WTC11 (cell line): ENCODE results near the gene LHFPL4. TPM values are rescaled to one million over a fixed set of nuclear protein-coding genes. Genes with fewer than 3 reads are reported as not detected.

Source experiments
- CBFB ChIP-seq: sonication (generic); formaldehyde crosslinking; IDR thresholded peaks from 2 replicates; pipeline ENCODE4 v1.8.1; 2022; ENCODE audit warnings: mild to moderate bottlenecking, low read depth, missing genetic modification reagents
- EMX1 ChIP-seq: fragments of 250-450 bp; sonication (Bioruptor Pico); IDR thresholded peaks from 2 replicates; pipeline ENCODE4 v1.8.0; 2021; ENCODE audit warnings: mild to moderate bottlenecking
- ETV6 ChIP-seq: sonication (generic); formaldehyde crosslinking; IDR thresholded peaks from 2 replicates; pipeline ENCODE4 v1.8.1; 2022; ENCODE audit warnings: mild to moderate bottlenecking, missing genetic modification reagents
- FOXK1 ChIP-seq: sonication (generic); formaldehyde crosslinking; IDR thresholded peaks from 2 replicates; pipeline ENCODE4 v1.8.0; 2022; ENCODE audit warnings: mild to moderate bottlenecking, moderate library complexity, missing genetic modification reagents
- FOXP1 ChIP-seq: sonication (generic); formaldehyde crosslinking; IDR thresholded peaks from 2 replicates; pipeline ENCODE4 v1.8.0; 2022; ENCODE audit warnings: missing genetic modification reagents, mild to moderate bottlenecking, moderate library complexity, borderline replicate concordance
- GRHL2 ChIP-seq: fragments of 250-450 bp; sonication (Bioruptor Pico); IDR thresholded peaks from 2 replicates; pipeline ENCODE4 v1.8.0; 2022; ENCODE audit warnings: mild to moderate bottlenecking, moderate library complexity; ENCODE audit not compliant: insufficient replicate concordance, severe bottlenecking
- KAT7 ChIP-seq: sonication (generic); formaldehyde crosslinking; IDR thresholded peaks from 2 replicates; pipeline ENCODE4 v1.8.1; 2023; ENCODE audit warnings: missing genetic modification reagents, mild to moderate bottlenecking, borderline replicate concordance
- NR1H2 ChIP-seq: sonication (generic); formaldehyde crosslinking; IDR thresholded peaks from 2 replicates; pipeline ENCODE4 v1.9.0; 2021; ENCODE audit warnings: mild to moderate bottlenecking, moderate library complexity, missing genetic modification reagents
- SMAD3 ChIP-seq: sonication (generic); formaldehyde crosslinking; IDR thresholded peaks from 2 replicates; pipeline ENCODE4 v1.8.0; 2022; ENCODE audit warnings: missing genetic modification reagents, mild to moderate bottlenecking, borderline replicate concordance
- TCF7 ChIP-seq: sonication (generic); formaldehyde crosslinking; IDR thresholded peaks from 2 replicates; pipeline ENCODE4 v1.8.0; 2022; ENCODE audit warnings: mild to moderate bottlenecking, low read depth, missing genetic modification reagents, moderate library complexity
- TEAD4 ChIP-seq: sonication (generic); formaldehyde crosslinking; IDR thresholded peaks from 2 replicates; pipeline ENCODE4 v1.8.0; 2022; ENCODE audit warnings: mild to moderate bottlenecking, missing genetic modification reagents
- ZNF121 ChIP-seq: sonication (generic); formaldehyde crosslinking; IDR thresholded peaks from 2 replicates; pipeline ENCODE4 v1.8.0; 2023; ENCODE audit warnings: missing genetic modification reagents
- ZNF138 ChIP-seq: sonication (generic); formaldehyde crosslinking; conservative IDR thresholded peaks from 2 replicates; pipeline ENCODE4 v1.8.1; 2022; ENCODE audit warnings: mild to moderate bottlenecking, moderate library complexity, missing genetic modification reagents
- ZNF396 ChIP-seq: fragments of 250-450 bp; sonication (Bioruptor Pico); IDR thresholded peaks from 2 replicates; pipeline ENCODE4 v1.8.0; 2021; ENCODE audit warnings: mild to moderate bottlenecking, moderate library complexity, borderline replicate concordance
- total RNA-seq: library from RNA; stranded (reverse); gene quantifications from 3 replicates; pipeline ENCODE4 v1.2.3, GENCODE V29; 2021
- TF ChIP-seq, protein P1 (sequence below): sonication (generic); formaldehyde crosslinking; conservative IDR thresholded peaks from 2 replicates; pipeline ENCODE4 v1.8.1; 2022; ENCODE audit warnings: mild to moderate bottlenecking, missing genetic modification reagents
- TF ChIP-seq, protein P2 (sequence below): sonication (generic); formaldehyde crosslinking; IDR thresholded peaks from 2 replicates; pipeline ENCODE4 v1.8.1; 2022; ENCODE audit warnings: mild to moderate bottlenecking, moderate library complexity, missing genetic modification reagents
- TF ChIP-seq, protein P3 (sequence below): sonication (generic); formaldehyde crosslinking; IDR thresholded peaks from 2 replicates; pipeline ENCODE4 v1.8.1; 2023; ENCODE audit warnings: mild to moderate bottlenecking, missing genetic modification reagents
- TF ChIP-seq, protein P4 (sequence below): sonication (generic); formaldehyde crosslinking; IDR thresholded peaks from 2 replicates; pipeline ENCODE4 v1.8.0; 2023; ENCODE audit warnings: mild to moderate bottlenecking, missing genetic modification reagents
- TF ChIP-seq, protein P5 (sequence below): sonication (generic); formaldehyde crosslinking; IDR thresholded peaks from 2 replicates; pipeline ENCODE4 v1.8.0; 2022; ENCODE audit warnings: mild to moderate bottlenecking, missing genetic modification reagents
- TF ChIP-seq, protein P6 (sequence below): sonication (generic); formaldehyde crosslinking; IDR thresholded peaks from 2 replicates; pipeline ENCODE4 v1.8.0; 2022; ENCODE audit warnings: mild to moderate bottlenecking, missing genetic modification reagents
- TF ChIP-seq, protein P7 (sequence below): sonication (generic); formaldehyde crosslinking; IDR thresholded peaks from 2 replicates; pipeline ENCODE4 v1.8.1; 2022; ENCODE audit warnings: mild to moderate bottlenecking, missing genetic modification reagents, moderate library complexity, borderline replicate concordance
- TF ChIP-seq, protein P8 (sequence below): sonication (generic); formaldehyde crosslinking; IDR thresholded peaks from 2 replicates; pipeline ENCODE4 v1.8.1; 2023; ENCODE audit warnings: mild to moderate bottlenecking, missing genetic modification reagents, borderline replicate concordance
- TF ChIP-seq, protein P9 (sequence below): sonication (generic); formaldehyde crosslinking; IDR thresholded peaks from 2 replicates; pipeline ENCODE4 v1.8.1; 2022; ENCODE audit warnings: low read depth, mild to moderate bottlenecking, moderate library complexity, missing genetic modification reagents, borderline replicate concordance

The LHFPL4 gene
- total RNA-seq, 1 experiment from 2014 or later = 24.4 TPM

DNA sequence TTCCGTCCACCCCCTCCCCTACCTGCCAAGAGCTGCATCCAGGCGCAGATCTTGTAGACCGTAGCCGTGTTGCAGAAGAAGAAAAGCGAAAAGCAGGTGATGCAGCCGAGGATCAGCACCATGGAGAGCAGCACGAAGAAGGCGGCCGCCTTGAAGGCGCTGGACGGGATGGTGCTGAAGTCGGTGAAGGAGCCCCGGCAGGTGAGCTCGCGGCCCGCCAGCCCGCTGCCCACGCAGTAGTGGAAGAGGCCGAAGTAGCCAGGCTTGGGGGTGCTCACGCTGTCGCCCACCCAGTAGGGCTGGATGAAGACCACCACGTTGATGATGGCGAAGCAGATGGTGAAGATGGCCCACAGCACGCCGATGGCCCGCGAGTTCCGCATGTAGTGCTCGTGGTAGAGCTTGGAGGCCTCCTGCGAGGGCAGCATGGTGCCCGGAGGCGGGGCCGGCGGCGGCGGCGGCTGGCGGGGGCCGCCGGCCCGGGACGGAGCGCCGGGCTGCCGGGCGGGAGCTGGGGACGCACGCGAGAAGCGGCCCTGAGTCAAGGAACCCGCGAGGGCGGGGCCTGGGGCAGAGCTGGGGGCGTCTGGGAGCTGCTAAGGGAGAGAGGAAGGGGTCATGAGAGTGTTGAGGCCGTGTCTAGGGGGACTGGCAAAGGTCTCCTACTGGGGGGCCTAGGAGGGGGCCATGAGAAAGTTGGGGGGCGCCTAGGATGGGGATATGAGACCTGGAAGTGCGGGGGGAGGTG, 1.2 kb downstream of the LHFPL4 start (continued):
- TF ChIP-seq ZNF121 (CRISPR knock-in tag) (peak; percentile 57; the same call in 1 of the 2 replicates), NR1H2 (CRISPR knock-in tag) (0 out of 2 replicates have a peak, but pooled peaks have one; percentile 65), ETV6 (CRISPR knock-in tag) (peak; percentile 99), GRHL2 (CRISPR knock-in tag) (no peak), FOXK1 (CRISPR knock-in tag) (peak; percentile 95), CBFB (CRISPR knock-in tag) (peak; percentile 95), TEAD4 (CRISPR knock-in tag) (peak; percentile 98), SMAD3 (CRISPR knock-in tag) (peak; percentile 98), FOXP1 (peak; percentile 99), EMX1 (0 out of 2 replicates have a peak, but pooled peaks have one; percentile 67), ZNF396 (peak; percentile 77; the same call in 1 of the 2 replicates), ZNF138 (CRISPR knock-in tag) (peak; percentile 97), TCF7 (peak; percentile 94), KAT7 (CRISPR knock-in tag) (no peak; the same call in 1 of the 2 replicates)
- TF ChIP-seq, protein P1, sequence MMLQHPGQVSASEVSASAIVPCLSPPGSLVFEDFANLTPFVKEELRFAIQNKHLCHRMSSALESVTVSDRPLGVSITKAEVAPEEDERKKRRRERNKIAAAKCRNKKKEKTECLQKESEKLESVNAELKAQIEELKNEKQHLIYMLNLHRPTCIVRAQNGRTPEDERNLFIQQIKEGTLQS (CRISPR knock-in tag) = peak; percentile 75
- TF ChIP-seq, protein P2, sequence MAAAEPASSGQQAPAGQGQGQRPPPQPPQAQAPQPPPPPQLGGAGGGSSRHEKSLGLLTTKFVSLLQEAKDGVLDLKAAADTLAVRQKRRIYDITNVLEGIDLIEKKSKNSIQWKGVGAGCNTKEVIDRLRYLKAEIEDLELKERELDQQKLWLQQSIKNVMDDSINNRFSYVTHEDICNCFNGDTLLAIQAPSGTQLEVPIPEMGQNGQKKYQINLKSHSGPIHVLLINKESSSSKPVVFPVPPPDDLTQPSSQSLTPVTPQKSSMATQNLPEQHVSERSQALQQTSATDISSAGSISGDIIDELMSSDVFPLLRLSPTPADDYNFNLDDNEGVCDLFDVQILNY (CRISPR knock-in tag) = peak; percentile 84; the same call in 1 of the 2 replicates
- TF ChIP-seq, protein P3, sequence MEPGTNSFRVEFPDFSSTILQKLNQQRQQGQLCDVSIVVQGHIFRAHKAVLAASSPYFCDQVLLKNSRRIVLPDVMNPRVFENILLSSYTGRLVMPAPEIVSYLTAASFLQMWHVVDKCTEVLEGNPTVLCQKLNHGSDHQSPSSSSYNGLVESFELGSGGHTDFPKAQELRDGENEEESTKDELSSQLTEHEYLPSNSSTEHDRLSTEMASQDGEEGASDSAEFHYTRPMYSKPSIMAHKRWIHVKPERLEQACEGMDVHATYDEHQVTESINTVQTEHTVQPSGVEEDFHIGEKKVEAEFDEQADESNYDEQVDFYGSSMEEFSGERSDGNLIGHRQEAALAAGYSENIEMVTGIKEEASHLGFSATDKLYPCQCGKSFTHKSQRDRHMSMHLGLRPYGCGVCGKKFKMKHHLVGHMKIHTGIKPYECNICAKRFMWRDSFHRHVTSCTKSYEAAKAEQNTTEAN (CRISPR knock-in tag) = peak; percentile 90
- TF ChIP-seq, protein P4, sequence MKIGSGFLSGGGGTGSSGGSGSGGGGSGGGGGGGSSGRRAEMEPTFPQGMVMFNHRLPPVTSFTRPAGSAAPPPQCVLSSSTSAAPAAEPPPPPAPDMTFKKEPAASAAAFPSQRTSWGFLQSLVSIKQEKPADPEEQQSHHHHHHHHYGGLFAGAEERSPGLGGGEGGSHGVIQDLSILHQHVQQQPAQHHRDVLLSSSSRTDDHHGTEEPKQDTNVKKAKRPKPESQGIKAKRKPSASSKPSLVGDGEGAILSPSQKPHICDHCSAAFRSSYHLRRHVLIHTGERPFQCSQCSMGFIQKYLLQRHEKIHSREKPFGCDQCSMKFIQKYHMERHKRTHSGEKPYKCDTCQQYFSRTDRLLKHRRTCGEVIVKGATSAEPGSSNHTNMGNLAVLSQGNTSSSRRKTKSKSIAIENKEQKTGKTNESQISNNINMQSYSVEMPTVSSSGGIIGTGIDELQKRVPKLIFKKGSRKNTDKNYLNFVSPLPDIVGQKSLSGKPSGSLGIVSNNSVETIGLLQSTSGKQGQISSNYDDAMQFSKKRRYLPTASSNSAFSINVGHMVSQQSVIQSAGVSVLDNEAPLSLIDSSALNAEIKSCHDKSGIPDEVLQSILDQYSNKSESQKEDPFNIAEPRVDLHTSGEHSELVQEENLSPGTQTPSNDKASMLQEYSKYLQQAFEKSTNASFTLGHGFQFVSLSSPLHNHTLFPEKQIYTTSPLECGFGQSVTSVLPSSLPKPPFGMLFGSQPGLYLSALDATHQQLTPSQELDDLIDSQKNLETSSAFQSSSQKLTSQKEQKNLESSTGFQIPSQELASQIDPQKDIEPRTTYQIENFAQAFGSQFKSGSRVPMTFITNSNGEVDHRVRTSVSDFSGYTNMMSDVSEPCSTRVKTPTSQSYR (CRISPR knock-in tag) = peak; percentile 97
- TF ChIP-seq, protein P5, sequence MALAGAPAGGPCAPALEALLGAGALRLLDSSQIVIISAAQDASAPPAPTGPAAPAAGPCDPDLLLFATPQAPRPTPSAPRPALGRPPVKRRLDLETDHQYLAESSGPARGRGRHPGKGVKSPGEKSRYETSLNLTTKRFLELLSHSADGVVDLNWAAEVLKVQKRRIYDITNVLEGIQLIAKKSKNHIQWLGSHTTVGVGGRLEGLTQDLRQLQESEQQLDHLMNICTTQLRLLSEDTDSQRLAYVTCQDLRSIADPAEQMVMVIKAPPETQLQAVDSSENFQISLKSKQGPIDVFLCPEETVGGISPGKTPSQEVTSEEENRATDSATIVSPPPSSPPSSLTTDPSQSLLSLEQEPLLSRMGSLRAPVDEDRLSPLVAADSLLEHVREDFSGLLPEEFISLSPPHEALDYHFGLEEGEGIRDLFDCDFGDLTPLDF = peak; percentile 96
- TF ChIP-seq, protein P6, sequence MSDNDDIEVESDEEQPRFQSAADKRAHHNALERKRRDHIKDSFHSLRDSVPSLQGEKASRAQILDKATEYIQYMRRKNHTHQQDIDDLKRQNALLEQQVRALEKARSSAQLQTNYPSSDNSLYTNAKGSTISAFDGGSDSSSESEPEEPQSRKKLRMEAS (CRISPR knock-in tag) = peak; percentile 91
- TF ChIP-seq, protein P7, sequence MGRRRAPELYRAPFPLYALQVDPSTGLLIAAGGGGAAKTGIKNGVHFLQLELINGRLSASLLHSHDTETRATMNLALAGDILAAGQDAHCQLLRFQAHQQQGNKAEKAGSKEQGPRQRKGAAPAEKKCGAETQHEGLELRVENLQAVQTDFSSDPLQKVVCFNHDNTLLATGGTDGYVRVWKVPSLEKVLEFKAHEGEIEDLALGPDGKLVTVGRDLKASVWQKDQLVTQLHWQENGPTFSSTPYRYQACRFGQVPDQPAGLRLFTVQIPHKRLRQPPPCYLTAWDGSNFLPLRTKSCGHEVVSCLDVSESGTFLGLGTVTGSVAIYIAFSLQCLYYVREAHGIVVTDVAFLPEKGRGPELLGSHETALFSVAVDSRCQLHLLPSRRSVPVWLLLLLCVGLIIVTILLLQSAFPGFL = peak; percentile 41; the same call in 1 of the 2 replicates
- TF ChIP-seq, protein P8, sequence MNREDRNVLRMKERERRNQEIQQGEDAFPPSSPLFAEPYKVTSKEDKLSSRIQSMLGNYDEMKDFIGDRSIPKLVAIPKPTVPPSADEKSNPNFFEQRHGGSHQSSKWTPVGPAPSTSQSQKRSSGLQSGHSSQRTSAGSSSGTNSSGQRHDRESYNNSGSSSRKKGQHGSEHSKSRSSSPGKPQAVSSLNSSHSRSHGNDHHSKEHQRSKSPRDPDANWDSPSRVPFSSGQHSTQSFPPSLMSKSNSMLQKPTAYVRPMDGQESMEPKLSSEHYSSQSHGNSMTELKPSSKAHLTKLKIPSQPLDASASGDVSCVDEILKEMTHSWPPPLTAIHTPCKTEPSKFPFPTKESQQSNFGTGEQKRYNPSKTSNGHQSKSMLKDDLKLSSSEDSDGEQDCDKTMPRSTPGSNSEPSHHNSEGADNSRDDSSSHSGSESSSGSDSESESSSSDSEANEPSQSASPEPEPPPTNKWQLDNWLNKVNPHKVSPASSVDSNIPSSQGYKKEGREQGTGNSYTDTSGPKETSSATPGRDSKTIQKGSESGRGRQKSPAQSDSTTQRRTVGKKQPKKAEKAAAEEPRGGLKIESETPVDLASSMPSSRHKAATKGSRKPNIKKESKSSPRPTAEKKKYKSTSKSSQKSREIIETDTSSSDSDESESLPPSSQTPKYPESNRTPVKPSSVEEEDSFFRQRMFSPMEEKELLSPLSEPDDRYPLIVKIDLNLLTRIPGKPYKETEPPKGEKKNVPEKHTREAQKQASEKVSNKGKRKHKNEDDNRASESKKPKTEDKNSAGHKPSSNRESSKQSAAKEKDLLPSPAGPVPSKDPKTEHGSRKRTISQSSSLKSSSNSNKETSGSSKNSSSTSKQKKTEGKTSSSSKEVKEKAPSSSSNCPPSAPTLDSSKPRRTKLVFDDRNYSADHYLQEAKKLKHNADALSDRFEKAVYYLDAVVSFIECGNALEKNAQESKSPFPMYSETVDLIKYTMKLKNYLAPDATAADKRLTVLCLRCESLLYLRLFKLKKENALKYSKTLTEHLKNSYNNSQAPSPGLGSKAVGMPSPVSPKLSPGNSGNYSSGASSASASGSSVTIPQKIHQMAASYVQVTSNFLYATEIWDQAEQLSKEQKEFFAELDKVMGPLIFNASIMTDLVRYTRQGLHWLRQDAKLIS (CRISPR knock-in tag) = 0 out of 2 replicates have a peak, but pooled peaks have one; percentile 74
- TF ChIP-seq, protein P9, sequence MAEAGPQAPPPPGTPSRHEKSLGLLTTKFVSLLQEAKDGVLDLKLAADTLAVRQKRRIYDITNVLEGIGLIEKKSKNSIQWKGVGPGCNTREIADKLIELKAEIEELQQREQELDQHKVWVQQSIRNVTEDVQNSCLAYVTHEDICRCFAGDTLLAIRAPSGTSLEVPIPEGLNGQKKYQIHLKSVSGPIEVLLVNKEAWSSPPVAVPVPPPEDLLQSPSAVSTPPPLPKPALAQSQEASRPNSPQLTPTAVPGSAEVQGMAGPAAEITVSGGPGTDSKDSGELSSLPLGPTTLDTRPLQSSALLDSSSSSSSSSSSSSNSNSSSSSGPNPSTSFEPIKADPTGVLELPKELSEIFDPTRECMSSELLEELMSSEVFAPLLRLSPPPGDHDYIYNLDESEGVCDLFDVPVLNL (CRISPR knock-in tag) = peak; percentile 84
